HepG2 (cell line): ENCODE data around the gene PRMT6. TPM values are rescaled to one million over a fixed set of nuclear protein-coding genes. Genes with fewer than 3 reads are reported as not detected.

ENCODE experiments used
- ARID4A ChIP-seq: sonication (generic); formaldehyde crosslinking; IDR thresholded peaks from 2 replicates; pipeline ENCODE4 v1.5.0; 2020; ENCODE audit warnings: mild to moderate bottlenecking, missing genetic modification reagents, borderline replicate concordance
- ATF2 ChIP-seq: sonication (generic); formaldehyde crosslinking; IDR thresholded peaks from 2 replicates; pipeline ENCODE4 v1.4.0; 2020; ENCODE audit warnings: missing genetic modification reagents
- ATF4 ChIP-seq, 2 experiments: fragments of 450-650 bp in 1 of 2; sonication (generic) in 1 of 2; formaldehyde crosslinking; IDR thresholded peaks; 2 replicates each; pipeline versions ENCODE4 v1.5.0 to v1.8.0; 2020 to 2022; ENCODE audit warnings: mild to moderate bottlenecking in 1 of 2, missing genetic modification reagents in 1 of 2
- ATF7-NPFF ChIP-seq: sonication (generic); formaldehyde crosslinking; IDR thresholded peaks from 2 replicates; pipeline ENCODE4 v1.8.1; 2023; ENCODE audit warnings: mild to moderate bottlenecking, low read depth, missing genetic modification reagents, moderate library complexity
- FLYWCH1 ChIP-seq: sonication (generic); formaldehyde crosslinking; IDR thresholded peaks from 2 replicates; pipeline ENCODE4 v1.8.1; 2023; ENCODE audit warnings: mild to moderate bottlenecking, missing genetic modification reagents
- FOXJ3 ChIP-seq: sonication (generic); formaldehyde crosslinking; IDR thresholded peaks from 2 replicates; pipeline ENCODE4 v1.4.0; 2020; ENCODE audit warnings: missing genetic modification reagents, mild to moderate bottlenecking, borderline replicate concordance
- MAFG ChIP-seq: sonication (generic); formaldehyde crosslinking; IDR thresholded peaks from 2 replicates; pipeline ENCODE4 v1.5.1; 2020; ENCODE audit warnings: mild to moderate bottlenecking, missing genetic modification reagents
- RFXANK ChIP-seq: IDR thresholded peaks from 2 replicates; pipeline ENCODE4 v1.6.1; 2016
- SMARCC2 ChIP-seq: fragments of 450-650 bp; IDR thresholded peaks from 2 replicates; pipeline ENCODE4 v1.6.1; 2017; ENCODE audit warnings: antibody characterized with exemption, mild to moderate bottlenecking
- SNRNP70 ChIP-seq: fragments of 200-400 bp; formaldehyde crosslinking; IDR thresholded peaks from 2 replicates; pipeline ENCODE4 v1.6.1; 2017; ENCODE audit warnings: mild to moderate bottlenecking, low read depth, low read length, moderate library complexity
- TFAP4 ChIP-seq: sonication (generic); IDR thresholded peaks from 2 replicates; pipeline ENCODE4 v1.6.1; 2016; ENCODE audit warnings: low read depth, borderline replicate concordance
- ZNF280D ChIP-seq: sonication (generic); formaldehyde crosslinking; IDR thresholded peaks from 2 replicates; pipeline ENCODE4 v1.5.1; 2020; ENCODE audit warnings: mild to moderate bottlenecking, missing genetic modification reagents
- ZNF441 ChIP-seq: sonication (generic); formaldehyde crosslinking; IDR thresholded peaks from 2 replicates; pipeline ENCODE4 v1.7.0; 2021; ENCODE audit warnings: missing genetic modification reagents, borderline replicate concordance
- ZNF563 ChIP-seq: sonication (generic); formaldehyde crosslinking; IDR thresholded peaks from 2 replicates; pipeline ENCODE4 v1.8.0; 2022; ENCODE audit warnings: mild to moderate bottlenecking, moderate library complexity, missing genetic modification reagents
- ZNF616 ChIP-seq: sonication (generic); formaldehyde crosslinking; IDR thresholded peaks from 2 replicates; pipeline ENCODE4 v1.5.0; 2020; ENCODE audit warnings: low read depth, mild to moderate bottlenecking, missing genetic modification reagents
- ZSCAN21 ChIP-seq: sonication (generic); formaldehyde crosslinking; IDR thresholded peaks from 2 replicates; pipeline ENCODE4 v1.8.0; 2022; ENCODE audit warnings: mild to moderate bottlenecking, missing genetic modification reagents, moderate library complexity, borderline replicate concordance
- polyA plus RNA-seq, 8 experiments: library from polyadenylated mRNA; depleted of rRNA in 3 of 8; stranded (reverse) in 7 of 8; unstranded in 1 of 8; fragments of >200 nt; fragmentation: Illumina TruSeq in 4 of 8; extraction: Trizol in 4 of 8; gene quantifications; 2 replicates each; pipeline versions ENCODE4 v1.2.1 to v1.2.3, GENCODE V29; 2011 to 2016; ENCODE audit warnings: low read depth in 4 of 8, missing spikeins in 1 of 8, mixed read lengths in 1 of 8; ENCODE audit not compliant: insufficient read depth in 1 of 8
- total RNA-seq, 5 experiments: library from RNA; depleted of rRNA; stranded (reverse); fragments of >200 nt; fragmentation: Illumina TruSeq; extraction: Trizol; gene quantifications; 2 replicates each; pipeline ENCODE4 v1.2.3, GENCODE V29; 2016; ENCODE audit warnings: low read depth in 1 of 5

Gene PRMT6
- total and polyA plus RNA-seq, 2 of the 13 experiments (the other 11 are each of a cell fraction or from before 2014, with no cell fraction given): 8.1 to 15.8 TPM

GRCh38 chr1:107056426-107057196 is at the start of gene PRMT6 (continued):
- no peak; the same call in 1 of the 2 replicates for TF ChIP-seq ATF2 (CRISPR knock-in tag)
- no peak for TF ChIP-seq ZNF280D (CRISPR knock-in tag)
- no peak for TF ChIP-seq FOXJ3 (CRISPR knock-in tag)
- TF ChIP-seq ZNF441 (CRISPR knock-in tag): no peak
- TF ChIP-seq ARID4A (CRISPR knock-in tag): peak; percentile 79; the same call in 1 of the 2 replicates
- TF ChIP-seq RFXANK (CRISPR knock-in tag): no peak; the same call in 1 of the 2 replicates
- no peak for TF ChIP-seq SNRNP70
- TF ChIP-seq ATF7-NPFF (CRISPR knock-in tag): no peak
- TF ChIP-seq ATF4 (CRISPR knock-in tag; IDR thresholded peaks at IDR 0.05): no peak
- TF ChIP-seq TFAP4: no peak
- TF ChIP-seq FLYWCH1: no peak
- no peak for TF ChIP-seq SMARCC2
- no peak; the same call in 1 of the 2 replicates for TF ChIP-seq ZNF616
- TF ChIP-seq ZSCAN21 (CRISPR knock-in tag): peak; percentile 74; the same call in 1 of the 2 replicates
- peak; percentile 32; the same call in 1 of the 2 replicates for TF ChIP-seq ZNF563 (CRISPR knock-in tag)
- no peak for TF ChIP-seq MAFG (CRISPR knock-in tag)
